Parathyroid adenoma (tissue), 2 donors: ENCODE data around the gene NAA11.

Experiments
- H2AFZ ChIP-seq: fragments of 300-600 bp; sonication (generic); one replicate; pipeline ENCODE4 v1.7.0; 2017; ENCODE audit warnings: antibody characterized with exemption, mild to moderate bottlenecking
- H3K27ac ChIP-seq: fragments of 300-600 bp; sonication (generic); one replicate; pipeline ENCODE4 v1.7.0; 2017
- H3K27me3 ChIP-seq: fragments of 300-600 bp; sonication (generic); one replicate; pipeline ENCODE4 v1.7.0; 2017; ENCODE audit warnings: low read length; ENCODE audit not compliant: control insufficient read depth, insufficient read depth
- H3K36me3 ChIP-seq: fragments of 300-600 bp; sonication (generic); one replicate; pipeline ENCODE4 v1.7.0; 2017; ENCODE audit warnings: low read length; ENCODE audit not compliant: control insufficient read depth, insufficient read depth
- H3K4me1 ChIP-seq: fragments of 300-600 bp; sonication (generic); one replicate; pipeline ENCODE4 v1.7.0; 2017; ENCODE audit warnings: control low read depth
- H3K4me2 ChIP-seq: fragments of 300-600 bp; sonication (generic); one replicate; pipeline ENCODE4 v1.7.0; 2017; ENCODE audit warnings: low read length
- H3K4me3 ChIP-seq: fragments of 300-600 bp; sonication (generic); one replicate; pipeline ENCODE4 v1.7.0; 2017; ENCODE audit warnings: low read depth, low read length
- H3K79me2 ChIP-seq: fragments of 300-600 bp; sonication (generic); one replicate; pipeline ENCODE4 v1.7.0; 2017; ENCODE audit warnings: control low read depth
- H3K9ac ChIP-seq: fragments of 300-600 bp; sonication (generic); one replicate; pipeline ENCODE4 v1.7.0; 2017; ENCODE audit warnings: mild to moderate bottlenecking
- H3K9me3 ChIP-seq: fragments of 300-600 bp; sonication (generic); one replicate; pipeline ENCODE4 v1.7.0; 2017; ENCODE audit warnings: low read length; ENCODE audit not compliant: control insufficient read depth
- CTCF ChIP-seq: fragments of 300-600 bp; sonication (generic); IDR thresholded peaks from one replicate; pipeline ENCODE4 v1.7.0; 2017; ENCODE audit warnings: antibody characterized with exemption, mild to moderate bottlenecking
- donor health status: primary hyperparathyroidism.

The NAA11 gene

DNA sequence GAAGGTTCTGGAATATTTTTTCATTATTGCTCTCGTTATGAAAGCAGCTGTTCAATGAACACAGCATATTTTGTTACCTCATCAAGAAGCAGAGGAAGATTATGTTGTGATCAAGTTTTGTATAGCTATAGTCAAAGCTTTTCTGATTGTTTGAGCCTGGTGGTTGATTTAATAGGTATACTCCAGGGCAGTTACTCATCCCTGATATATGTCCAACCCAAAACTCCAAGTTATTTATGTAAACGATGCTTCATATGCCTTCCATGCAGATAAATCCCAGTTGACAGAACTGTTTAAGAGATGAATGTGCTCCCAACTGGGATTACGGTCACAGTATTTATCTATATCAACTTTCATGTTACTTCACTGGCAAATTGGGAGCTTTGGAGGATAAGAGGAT, 19.1 kb downstream of the NAA11 start:
- Histone ChIP-seq H3K27ac (no peak overlapping the region), H3K9me3 (no peaks in the 10 kb centered on the region), H3K27me3 (no peaks in the 10 kb centered on the region), H3K4me2 (no peak overlapping the region), H3K4me1 (no peaks in the 10 kb centered on the region), H3K79me2 (no peaks in the 10 kb centered on the region), H3K4me3 (no peak overlapping the region), H3K9ac (no peak overlapping the region), H3K36me3 (no peaks in the 10 kb centered on the region), H2AFZ (no peak overlapping the region)
- TF ChIP-seq CTCF: no peak

GRCh38 chr4:79300280-79300679, 25.6 kb downstream of the NAA11 start:
- H3K27me3 ChIP-seq: no peaks in the 10 kb centered on the region
- no peaks in the 10 kb centered on the region for H3K4me1 ChIP-seq
- no peak for TF ChIP-seq CTCF
- no peaks in the 10 kb centered on the region for H3K79me2 ChIP-seq
- no peak overlapping the region for H3K4me3 ChIP-seq
- H3K9me3 ChIP-seq: no peaks in the 10 kb centered on the region
- H3K4me2 ChIP-seq: no peak overlapping the region
- no peak overlapping the region for H3K9ac ChIP-seq
- no peak overlapping the region for H3K27ac ChIP-seq
- H2AFZ ChIP-seq: no peak overlapping the region
- no peaks in the 10 kb centered on the region for H3K36me3 ChIP-seq

- H3K27me3 ChIP-seq: no peaks in the 10 kb centered on the region
- H3K4me3 ChIP-seq: no peak overlapping the region
- no peak overlapping the region for H3K9ac ChIP-seq
- H3K4me2 ChIP-seq: no peak overlapping the region
- no peak overlapping the region for H3K27ac ChIP-seq
- no peak overlapping the region for H2AFZ ChIP-seq
- no peaks in the 10 kb centered on the region for H3K4me1 ChIP-seq
- no peaks in the 10 kb centered on the region for H3K79me2 ChIP-seq
- H3K9me3 ChIP-seq: no peaks in the 10 kb centered on the region
- TF ChIP-seq CTCF: no peak
- H3K36me3 ChIP-seq: no peaks in the 10 kb centered on the region
Measured at GRCh38 chr4:79298484-79298883, 27.4 kb downstream of the NAA11 start.

DNA sequence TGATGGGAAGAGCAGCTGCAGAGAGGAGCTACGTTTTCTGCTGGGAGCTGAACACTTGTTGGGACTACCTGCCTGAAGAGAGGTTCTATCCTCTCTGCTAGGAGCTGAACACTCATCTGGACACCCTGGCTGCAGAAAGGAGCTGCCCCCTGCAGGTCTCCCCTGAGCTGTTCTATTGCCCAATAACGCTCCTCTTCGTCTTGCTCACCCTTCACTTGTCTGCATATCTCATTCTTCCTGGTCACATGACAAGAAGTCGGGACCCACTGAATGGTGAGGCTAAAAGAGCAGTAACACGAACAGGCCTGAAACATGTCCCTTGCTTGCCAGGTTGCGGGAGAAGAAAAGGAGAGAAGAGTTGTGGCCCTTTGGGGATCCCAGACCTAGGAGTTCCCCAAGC, 27.8 kb downstream of the NAA11 start:
- TF ChIP-seq CTCF: no peak
- Histone ChIP-seq H3K4me2 (no peak overlapping the region), H3K9me3 (no peaks in the 10 kb centered on the region), H3K27me3 (no peaks in the 10 kb centered on the region), H2AFZ (no peak overlapping the region), H3K36me3 (no peaks in the 10 kb centered on the region), H3K9ac (no peak overlapping the region), H3K4me1 (no peaks in the 10 kb centered on the region), H3K27ac (no peak overlapping the region), H3K79me2 (no peaks in the 10 kb centered on the region), H3K4me3 (no peak overlapping the region)

GRCh38 chr4:79297479-79297878, 28.4 kb downstream of the NAA11 start:
- no peak overlapping the region for H3K4me2 ChIP-seq
- H3K4me3 ChIP-seq: no peak overlapping the region
- no peak overlapping the region for H3K9ac ChIP-seq
- no peak for TF ChIP-seq CTCF
- H3K9me3 ChIP-seq: no peaks in the 10 kb centered on the region
- no peaks in the 10 kb centered on the region for H3K36me3 ChIP-seq
- no peak overlapping the region for H2AFZ ChIP-seq
- no peaks in the 10 kb centered on the region for H3K79me2 ChIP-seq
- H3K4me1 ChIP-seq: no peaks in the 10 kb centered on the region
- H3K27ac ChIP-seq: no peak overlapping the region
- no peaks in the 10 kb centered on the region for H3K27me3 ChIP-seq
